Activated naive CD8-positive, alpha-beta T cell treated with anti-CD3 and anti-CD28 coated beads, Interleukin-2, amount 50 U/mL, for 16 hours (primary cell): ENCODE data around the gene LRRK1.

Experiments
- DNase-seq: peaks from one replicate; pipeline ENCODE4 v3.0.0-alpha.2; 2020; ENCODE audit warnings: low read depth, low spot score

Gene LRRK1

GRCh38 chr15:100918690-100919480 lies at the start of gene LRRK1:
TSS of gene LRRK1 (plus strand) at chr15:100919357. CDS start at chr15:100924633, 5,276 bp downstream.
- DNase-seq = no peak

GRCh38 chr15:100873029-100873677 lies 46.0 kb upstream of the LRRK1 start:
- no peak for DNase-seq

GRCh38 chr15:100875495-100875894 lies 43.7 kb upstream of the LRRK1 start:
- no peak for DNase-seq

- no peak for DNase-seq
Observed at GRCh38 chr15:100875976-100876375, 43.2 kb upstream of the LRRK1 start.

GRCh38 chr15:100877551-100877950 lies 41.6 kb upstream of the LRRK1 start:
- no peak for DNase-seq

GRCh38 chr15:100878130-100878529 lies 41.0 kb upstream of the LRRK1 start:
- no peak for DNase-seq

- no peak for DNase-seq
Observed at GRCh38 chr15:100878648-100879047, 40.5 kb upstream of the LRRK1 start.

- DNase-seq = no peak
Observed at GRCh38 chr15:100879061-100879463, 40.1 kb upstream of the LRRK1 start.

- DNase-seq = no peak
Observed at GRCh38 chr15:100879464-100880138, 39.6 kb upstream of the LRRK1 start, which contains the start of gene ALDH1A3. TSS of gene ALDH1A3 (plus strand) at chr15:100879831. CDS start at chr15:100879908, 77 bp downstream.

GRCh38 chr15:100880139-100880896 lies 38.8 kb upstream of the LRRK1 start:
- no peak for DNase-seq

GRCh38 chr15:100880897-100881242 lies 38.3 kb upstream of the LRRK1 start:
- no peak for DNase-seq

- no peak for DNase-seq
Observed at GRCh38 chr15:100881573-100882336, 37.4 kb upstream of the LRRK1 start.

GRCh38 chr15:100885116-100885515 lies 34.0 kb upstream of the LRRK1 start:
- no peak for DNase-seq

- no peak for DNase-seq
Observed at GRCh38 chr15:100885811-100886210, 33.3 kb upstream of the LRRK1 start.

GRCh38 chr15:100887211-100887913 lies 31.8 kb upstream of the LRRK1 start:
- no peak for DNase-seq

- DNase-seq = no peak
Observed at GRCh38 chr15:100889385-100890050, 29.6 kb upstream of the LRRK1 start.

GRCh38 chr15:100890051-100890720 lies 29.0 kb upstream of the LRRK1 start:
- no peak for DNase-seq

- no peak for DNase-seq
Observed at GRCh38 chr15:100890850-100891249, 28.3 kb upstream of the LRRK1 start.

GRCh38 chr15:100891307-100892012 lies 27.7 kb upstream of the LRRK1 start:
- no peak for DNase-seq
